OCI-M1 (cell line): Measurements from ENCODE around the gene KIF3A.

Source experiments
- DNase-seq: peaks from one replicate; lab custom pipeline; 2025; lab: John Stamatoyannopoulos, UW

Gene KIF3A

GRCh38 chr5:132770476-132771159 lies 33.3 kb upstream of the KIF3A start:
- no peak for DNase-seq

- no peak for DNase-seq
Measured at GRCh38 chr5:132768485-132768868, 31.1 kb upstream of the KIF3A start.

- no peak for DNase-seq
Measured at GRCh38 chr5:132767150-132767549, 29.8 kb upstream of the KIF3A start.

GRCh38 chr5:132766806-132767055 lies 29.4 kb upstream of the KIF3A start:
- DNase-seq, result no peak

GRCh38 chr5:132766020-132766805 lies 28.9 kb upstream of the KIF3A start:
- DNase-seq, result no peak

GRCh38 chr5:132765311-132766019 lies 28.1 kb upstream of the KIF3A start:
- no peak for DNase-seq

GRCh38 chr5:132764671-132765238 lies 27.4 kb upstream of the KIF3A start:
- no peak for DNase-seq

- no peak for DNase-seq
Measured at GRCh38 chr5:132764051-132764450, 26.7 kb upstream of the KIF3A start.

- DNase-seq, result no peak
Measured at GRCh38 chr5:132763181-132764036, 26.1 kb upstream of the KIF3A start.

- no peak for DNase-seq
Measured at GRCh38 chr5:132762246-132763000, 25.1 kb upstream of the KIF3A start.

GRCh38 chr5:132761321-132762240 lies 24.2 kb upstream of the KIF3A start:
- no peak for DNase-seq

- DNase-seq, result no peak
Measured at GRCh38 chr5:132760601-132761317, 23.4 kb upstream of the KIF3A start.

GRCh38 chr5:132760049-132760420 lies 22.7 kb upstream of the KIF3A start:
- DNase-seq, result no peak

GRCh38 chr5:132759114-132760048 lies 22.0 kb upstream of the KIF3A start:
- DNase-seq, result no peak

GRCh38 chr5:132758451-132758850 lies 21.1 kb upstream of the KIF3A start:
- no peak for DNase-seq

GRCh38 chr5:132756542-132756941 lies 19.2 kb upstream of the KIF3A start:
- DNase-seq, result no peak

GRCh38 chr5:132754947-132755346 lies 17.6 kb upstream of the KIF3A start:
- peak; percentile 47 for DNase-seq

- no peak for DNase-seq
Measured at GRCh38 chr5:132754111-132754510, 16.8 kb upstream of the KIF3A start.
